Activated CD4-positive, alpha-beta T cell treated with anti-CD3 and anti-CD28 coated beads for 4 hours (primary cell): Measurements from ENCODE around the gene HOXA1.
"Not testable (repeated sequence)": the region's sequence is repeated elsewhere in the genome, so short reads cannot be mapped to it uniquely, and the experiment has no call there.

Experiments used
- DNase-seq, 2 donors: peaks; one replicate each; pipeline ENCODE4 v3.0.0-alpha.2; 2020

HOXA1 gene

GRCh38 chr7:27091105-27091504 is 4.7 kb downstream of the HOXA1 start:
- no peak for DNase-seq

- DNase-seq = no peak
Observed at GRCh38 chr7:27088002-27088922, 7.5 kb downstream of the HOXA1 start.

- no peak for DNase-seq
Observed at GRCh38 chr7:27083646-27084045, 12.2 kb downstream of the HOXA1 start.

GRCh38 chr7:27082171-27082570 is 13.6 kb downstream of the HOXA1 start:
- no peak for DNase-seq

GRCh38 chr7:27080844-27081436 is 14.9 kb downstream of the HOXA1 start:
- DNase-seq = no peak

- no peak for DNase-seq
Observed at GRCh38 chr7:27079234-27079975, 16.4 kb downstream of the HOXA1 start.

GRCh38 chr7:27078616-27079233 is 17.1 kb downstream of the HOXA1 start:
- DNase-seq = no peak

GRCh38 chr7:27073076-27073475 is 22.7 kb downstream of the HOXA1 start:
- DNase-seq = no peak

- DNase-seq = no peak
Observed at GRCh38 chr7:27071622-27072390, 24.0 kb downstream of the HOXA1 start.

- DNase-seq = no peak
Observed at GRCh38 chr7:27068259-27068658, 27.5 kb downstream of the HOXA1 start.

- no peak for DNase-seq
Observed at GRCh38 chr7:27066148-27066547, 29.7 kb downstream of the HOXA1 start.

- DNase-seq = no peak
Observed at GRCh38 chr7:27065709-27066108, 30.1 kb downstream of the HOXA1 start.

GRCh38 chr7:27064661-27065060 is 31.1 kb downstream of the HOXA1 start:
- DNase-seq = no peak

- DNase-seq = no peak
Observed at GRCh38 chr7:27064159-27064558, 31.6 kb downstream of the HOXA1 start.

GRCh38 chr7:27062946-27063345 is 32.9 kb downstream of the HOXA1 start:
- no peak for DNase-seq

- DNase-seq = no peak
Observed at GRCh38 chr7:27053153-27053552, 42.6 kb downstream of the HOXA1 start.

- no peak for DNase-seq
Observed at GRCh38 chr7:27051451-27051850, 44.3 kb downstream of the HOXA1 start.

- DNase-seq = no peak
Observed at GRCh38 chr7:27048438-27048837, 47.4 kb downstream of the HOXA1 start.

- DNase-seq = no peak
Observed at GRCh38 chr7:27046854-27047549, 48.8 kb downstream of the HOXA1 start.

GRCh38 chr7:27045972-27046371 is 49.8 kb downstream of the HOXA1 start:
- DNase-seq = not testable (repeated sequence)

- not testable (repeated sequence) for DNase-seq
Observed at GRCh38 chr7:27045066-27045465, 50.7 kb downstream of the HOXA1 start.
